AG09309 (cell line): ENCODE measurements around the gene EMD.

Source experiments
- DNase-seq: peaks from one replicate; pipeline ENCODE4 v3.0.0-alpha.2; 2010; ENCODE audit warnings: low read depth
- H3K4me3 ChIP-seq: 2 replicates; pipeline ENCODE4 v1.5.1; 2011; ENCODE audit warnings: mild to moderate bottlenecking, low read depth, low read length, moderate library complexity; ENCODE audit not compliant: control insufficient read depth
- TF ChIP-seq, protein P1 (sequence below): IDR thresholded peaks from 2 replicates; pipeline ENCODE4 v1.5.1; 2011; ENCODE audit warnings: mild to moderate bottlenecking, low read depth, low read length, inconsistent platforms; ENCODE audit not compliant: insufficient read depth, control insufficient read depth; ENCODE audit errors: missing control alignments

EMD gene

GRCh38 chrX:154355776-154356140 is 23.3 kb upstream of the EMD start:
- TF ChIP-seq, protein P1, sequence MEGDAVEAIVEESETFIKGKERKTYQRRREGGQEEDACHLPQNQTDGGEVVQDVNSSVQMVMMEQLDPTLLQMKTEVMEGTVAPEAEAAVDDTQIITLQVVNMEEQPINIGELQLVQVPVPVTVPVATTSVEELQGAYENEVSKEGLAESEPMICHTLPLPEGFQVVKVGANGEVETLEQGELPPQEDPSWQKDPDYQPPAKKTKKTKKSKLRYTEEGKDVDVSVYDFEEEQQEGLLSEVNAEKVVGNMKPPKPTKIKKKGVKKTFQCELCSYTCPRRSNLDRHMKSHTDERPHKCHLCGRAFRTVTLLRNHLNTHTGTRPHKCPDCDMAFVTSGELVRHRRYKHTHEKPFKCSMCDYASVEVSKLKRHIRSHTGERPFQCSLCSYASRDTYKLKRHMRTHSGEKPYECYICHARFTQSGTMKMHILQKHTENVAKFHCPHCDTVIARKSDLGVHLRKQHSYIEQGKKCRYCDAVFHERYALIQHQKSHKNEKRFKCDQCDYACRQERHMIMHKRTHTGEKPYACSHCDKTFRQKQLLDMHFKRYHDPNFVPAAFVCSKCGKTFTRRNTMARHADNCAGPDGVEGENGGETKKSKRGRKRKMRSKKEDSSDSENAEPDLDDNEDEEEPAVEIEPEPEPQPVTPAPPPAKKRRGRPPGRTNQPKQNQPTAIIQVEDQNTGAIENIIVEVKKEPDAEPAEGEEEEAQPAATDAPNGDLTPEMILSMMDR: no peak
- DNase-seq: no peak
- H3K4me3 ChIP-seq: no peak overlapping the region

- DNase-seq: no peak
- TF ChIP-seq, protein P1: no peak
- no peak overlapping the region for H3K4me3 ChIP-seq
These were observed 22.5 kb upstream of the EMD start for GRCh38 chrX:154356596-154356995.

GRCh38 chrX:154357205-154357604 is 21.9 kb upstream of the EMD start:
- TF ChIP-seq, protein P1: no peak
- no peak for DNase-seq
- H3K4me3 ChIP-seq: no peak overlapping the region

GRCh38 chrX:154358011-154358410 is 21.1 kb upstream of the EMD start:
- H3K4me3 ChIP-seq: no peak overlapping the region
- DNase-seq: no peak
- TF ChIP-seq, protein P1: no peak

DNA sequence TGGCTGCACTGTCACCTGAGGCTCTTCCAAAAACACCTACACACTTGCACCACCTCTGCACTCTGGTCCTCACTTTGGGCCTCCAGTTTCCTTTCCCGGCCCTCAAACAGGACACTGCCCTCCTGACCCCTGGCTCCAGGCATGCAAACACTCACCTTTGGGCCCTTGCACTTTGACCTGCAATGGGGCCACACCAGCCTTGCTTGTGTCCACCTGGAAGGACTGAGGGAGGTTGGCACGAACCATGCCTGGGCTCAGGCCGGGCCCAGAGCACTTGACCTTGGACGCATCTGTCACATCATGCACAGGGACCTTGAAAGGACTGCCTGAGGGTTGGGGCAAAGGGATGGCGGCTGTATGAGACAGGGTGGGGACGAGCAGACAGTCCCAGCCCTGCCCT is 20.3 kb upstream of the EMD start:
- H3K4me3 ChIP-seq: no peak overlapping the region
- DNase-seq: no peak
- TF ChIP-seq, protein P1: no peak

DNA sequence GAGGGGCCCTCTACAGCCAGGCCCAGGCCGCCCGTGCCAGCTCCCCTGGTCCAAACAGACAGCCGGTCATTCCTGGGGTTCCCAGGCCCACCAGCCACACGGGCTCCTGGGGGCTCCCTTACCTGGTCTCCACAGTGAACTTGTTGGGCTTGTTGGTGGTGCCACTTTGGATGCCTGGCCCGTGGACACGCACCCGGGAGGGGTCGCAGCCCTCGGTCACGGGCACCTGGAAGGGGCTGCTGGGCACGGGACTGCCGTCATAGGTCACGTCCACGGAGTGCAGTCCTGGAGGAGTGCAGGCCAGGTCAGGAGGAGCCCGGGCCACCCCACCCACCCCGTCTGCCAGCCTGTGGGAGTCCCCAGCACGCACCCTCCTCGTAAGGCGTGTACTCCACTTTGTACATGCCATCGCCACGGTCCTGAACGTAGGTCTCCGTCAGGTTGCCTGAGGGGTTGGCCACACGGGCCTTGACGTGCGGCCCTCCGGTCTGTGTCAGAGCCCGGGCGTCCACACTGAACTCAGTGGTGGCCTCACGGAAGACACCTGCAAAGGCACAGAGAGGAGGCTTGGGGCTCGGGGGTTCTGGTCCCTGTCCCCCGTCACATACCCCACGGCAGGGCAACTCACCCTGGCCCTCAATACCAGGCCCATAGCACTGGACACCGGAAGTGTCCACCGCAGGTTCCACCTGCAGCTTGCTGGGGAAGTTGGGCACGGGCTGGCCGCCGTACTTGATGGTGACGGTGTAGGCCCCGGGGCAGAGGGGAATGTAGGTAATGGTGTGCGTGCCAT is 19.5 kb upstream of the EMD start:
- DNase-seq: no peak
- no peak overlapping the region for H3K4me3 ChIP-seq
- TF ChIP-seq, protein P1: no peak
